Occipital lobe (tissue), 2 donors: Measurements from ENCODE around the gene AQP6. TPM values are rescaled to one million over a fixed set of nuclear protein-coding genes. Genes with fewer than 3 reads are reported as not detected.
"Not testable (repeated sequence)": the region's sequence is repeated elsewhere in the genome, so short reads cannot be mapped to it uniquely, and the experiment has no call there.

ENCODE experiments used
- DNase-seq: peaks from one replicate; lab custom pipeline; 2025; lab: John Stamatoyannopoulos, UW
- total RNA-seq: library from RNA; depleted of rRNA; stranded (reverse); fragments of >200 nt; gene quantifications from one replicate; pipeline ENCODE4 v1.2.3, GENCODE V29; 2014

AQP6 gene
- total RNA-seq, 1 donor from 2014 or later = 0.62 TPM

DNA sequence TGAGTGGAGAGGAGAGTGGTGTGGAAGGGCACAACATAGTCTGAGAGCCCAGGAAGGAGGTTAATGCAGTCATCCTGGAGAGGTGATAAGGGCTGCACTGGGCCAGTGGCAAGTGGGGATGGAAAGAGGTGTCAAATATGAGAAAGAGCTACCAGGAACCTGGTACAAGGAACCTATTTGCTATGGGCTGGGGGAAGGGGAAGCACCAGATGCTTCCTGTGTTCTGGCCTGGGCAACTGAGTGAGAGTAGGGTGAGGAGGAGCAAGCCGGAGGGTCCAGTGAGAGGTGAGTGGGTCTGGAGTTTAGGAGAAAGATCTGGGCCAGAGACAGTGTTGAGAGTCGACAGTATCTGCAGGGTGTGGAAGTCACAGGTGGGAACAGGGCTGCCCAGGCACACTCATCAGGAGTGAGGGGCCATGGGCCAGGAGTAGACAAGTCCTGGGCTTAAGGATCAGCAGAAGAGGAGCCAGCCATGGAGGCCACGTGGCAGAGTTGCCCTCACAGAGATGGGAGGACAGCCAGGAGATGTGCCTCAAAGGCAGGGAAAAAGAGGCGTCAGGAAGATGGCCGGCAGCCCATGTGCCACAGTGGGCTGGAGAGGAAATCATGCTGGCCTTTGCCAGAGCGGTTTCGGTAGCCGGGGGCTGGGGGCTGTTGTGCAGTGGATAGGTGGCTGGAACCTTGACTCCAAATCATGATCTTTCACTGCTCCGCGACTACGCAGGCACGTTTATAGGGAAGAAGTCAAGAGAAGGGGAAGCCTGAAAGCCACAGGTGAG, 2.9 kb upstream of the AQP6 start:
- DNase-seq = no peak

DNA sequence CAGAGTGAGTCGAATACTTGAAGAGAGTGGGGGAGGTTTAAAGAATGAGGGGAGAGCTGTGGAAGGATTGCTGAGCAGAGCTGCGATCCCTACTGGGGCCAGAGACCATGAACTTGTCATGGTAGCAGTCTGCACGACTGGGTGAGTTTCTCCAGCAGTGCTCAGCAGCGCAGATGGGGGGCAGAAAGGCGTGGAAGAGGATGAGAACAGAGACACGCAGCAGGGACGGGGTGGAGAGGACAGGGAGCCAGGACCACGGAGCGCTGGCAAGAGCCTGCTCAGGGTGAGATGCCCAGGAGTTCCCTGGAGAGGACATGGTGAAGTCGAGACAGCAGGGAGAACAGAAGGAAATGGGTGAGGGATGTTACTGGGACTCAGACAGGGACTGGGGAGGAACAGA, 2.1 kb upstream of the AQP6 start:
- DNase-seq = no peak

DNA sequence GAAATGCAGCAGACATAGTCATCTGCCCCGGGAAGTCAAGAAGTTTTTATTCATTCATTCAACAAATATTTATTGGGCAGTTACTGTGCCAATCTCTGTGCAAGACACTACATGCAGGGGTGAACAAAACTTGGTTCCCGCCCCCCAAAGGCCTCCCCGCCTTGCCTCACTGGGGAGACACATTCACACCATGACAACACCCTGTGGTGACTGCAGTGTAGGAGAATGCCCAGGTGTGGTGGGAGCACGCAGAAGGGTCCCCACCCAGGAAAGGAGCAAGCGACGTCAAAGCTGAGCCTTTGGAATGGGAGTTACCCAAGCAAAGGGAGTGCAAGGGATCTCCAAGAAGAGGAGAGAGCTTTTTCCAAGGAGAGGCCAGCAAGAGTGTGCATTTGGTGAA, 1.6 kb upstream of the AQP6 start:
- DNase-seq = no peak

DNA sequence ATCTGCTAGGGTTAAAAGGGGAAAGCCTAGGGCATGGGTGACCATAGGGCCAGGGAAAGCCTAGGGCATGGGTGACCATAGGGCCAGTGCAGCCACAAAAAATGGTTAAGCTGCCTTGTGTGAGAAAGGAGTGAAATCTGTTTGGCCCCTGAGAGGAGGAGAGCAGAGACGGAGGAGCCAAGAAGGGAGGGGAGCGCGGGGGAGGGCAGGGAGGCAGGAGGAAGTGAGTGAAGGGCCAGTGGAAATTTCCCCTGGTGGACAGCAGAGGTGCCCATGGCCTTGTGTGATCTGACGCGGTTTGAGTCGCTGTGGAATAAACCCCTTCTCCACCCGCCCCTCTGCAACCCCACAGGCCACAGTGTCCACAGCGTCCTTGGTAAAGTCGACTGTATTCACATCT, 618 bp upstream of the AQP6 start:
- no peak for DNase-seq

DNA sequence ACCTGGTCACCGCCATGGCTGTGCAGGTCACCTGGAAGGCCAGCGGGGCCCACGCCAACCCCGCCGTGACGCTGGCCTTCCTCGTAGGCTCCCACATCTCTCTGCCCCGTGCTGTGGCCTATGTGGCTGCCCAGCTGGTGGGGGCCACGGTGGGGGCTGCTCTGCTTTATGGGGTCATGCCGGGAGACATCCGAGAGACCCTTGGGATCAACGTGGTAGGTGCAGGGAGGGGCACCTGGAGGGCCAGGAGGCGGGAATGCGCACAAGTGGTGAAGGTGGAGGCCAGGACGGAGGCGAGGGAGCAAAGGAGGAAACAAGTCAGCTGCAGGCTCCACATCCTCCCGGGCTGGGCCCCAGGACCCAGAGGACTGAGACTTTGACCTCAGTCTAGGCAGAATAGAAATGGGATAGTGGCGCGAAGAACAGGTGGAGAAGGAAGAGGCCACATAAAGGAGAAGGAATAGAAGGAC, 649 bp downstream of the AQP6 start:
- no peak for DNase-seq

DNA sequence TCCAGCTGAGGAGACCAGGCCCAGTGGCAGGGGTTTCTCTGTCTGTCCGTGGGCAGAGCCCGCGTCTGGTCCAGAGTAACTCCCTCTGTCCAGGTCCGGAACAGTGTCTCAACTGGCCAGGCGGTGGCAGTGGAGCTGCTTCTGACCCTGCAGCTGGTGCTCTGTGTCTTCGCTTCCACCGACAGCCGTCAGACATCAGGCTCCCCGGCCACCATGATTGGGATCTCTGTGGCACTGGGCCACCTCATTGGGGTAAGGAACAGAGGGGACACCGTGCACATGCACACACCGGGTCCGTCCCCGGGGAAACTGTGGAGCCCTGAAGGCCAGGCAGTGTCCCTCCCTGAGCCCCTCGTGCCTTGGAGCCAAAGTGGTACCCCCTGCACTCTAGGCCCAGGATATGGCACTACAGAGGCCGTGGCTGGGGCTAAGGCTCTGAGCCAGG, 1.5 kb downstream of the AQP6 start:
- peak; percentile 18 for DNase-seq

DNA sequence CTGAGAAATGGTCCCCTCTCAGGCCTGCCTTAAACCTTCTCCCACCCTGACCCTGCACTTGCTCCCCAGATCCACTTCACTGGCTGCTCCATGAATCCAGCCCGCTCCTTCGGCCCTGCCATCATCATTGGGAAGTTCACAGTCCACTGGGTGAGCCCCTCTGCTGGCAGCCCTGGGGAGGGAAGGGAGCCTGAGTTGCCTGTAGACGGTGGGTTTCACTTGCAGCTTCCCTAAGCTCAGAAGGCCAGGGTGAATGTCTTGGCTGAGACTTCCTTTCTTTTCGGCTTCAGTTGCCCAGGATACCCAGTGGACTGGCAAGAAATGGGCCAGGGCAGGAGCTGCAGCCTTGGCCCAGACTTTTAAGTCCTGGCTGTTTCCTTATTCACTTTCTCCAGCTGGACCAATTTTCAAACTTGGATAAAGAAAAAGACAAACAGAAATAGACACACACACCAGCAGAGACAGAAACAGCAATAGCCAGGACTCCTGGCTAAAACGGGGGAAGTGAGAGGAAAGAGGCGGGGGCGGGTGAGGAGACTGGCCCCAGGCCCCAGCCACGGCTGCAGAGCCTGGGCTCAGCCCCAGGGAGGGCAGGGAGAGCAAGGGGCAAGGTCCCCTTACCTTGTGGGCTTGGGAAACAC, 2.0 kb downstream of the AQP6 start:
- DNase-seq = no peak

DNA sequence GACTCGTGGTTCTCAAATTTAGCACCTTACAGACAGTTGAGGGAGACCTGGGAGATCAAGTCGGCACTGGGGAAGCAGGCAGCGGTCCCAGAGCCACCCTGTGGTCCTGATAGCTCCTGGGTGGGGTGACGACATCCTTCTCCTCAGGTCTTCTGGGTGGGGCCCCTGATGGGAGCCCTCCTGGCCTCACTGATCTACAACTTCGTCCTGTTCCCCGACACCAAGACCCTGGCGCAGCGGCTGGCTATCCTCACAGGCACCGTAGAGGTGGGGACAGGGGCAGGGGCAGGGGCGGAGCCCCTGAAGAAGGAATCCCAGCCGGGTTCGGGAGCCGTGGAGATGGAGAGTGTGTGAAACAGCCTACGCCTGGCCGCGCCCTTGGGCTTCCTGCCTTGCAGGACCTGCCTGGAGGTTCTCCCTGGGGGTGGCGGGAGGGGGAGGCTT, 2.6 kb downstream of the AQP6 start:
- no peak for DNase-seq

DNA sequence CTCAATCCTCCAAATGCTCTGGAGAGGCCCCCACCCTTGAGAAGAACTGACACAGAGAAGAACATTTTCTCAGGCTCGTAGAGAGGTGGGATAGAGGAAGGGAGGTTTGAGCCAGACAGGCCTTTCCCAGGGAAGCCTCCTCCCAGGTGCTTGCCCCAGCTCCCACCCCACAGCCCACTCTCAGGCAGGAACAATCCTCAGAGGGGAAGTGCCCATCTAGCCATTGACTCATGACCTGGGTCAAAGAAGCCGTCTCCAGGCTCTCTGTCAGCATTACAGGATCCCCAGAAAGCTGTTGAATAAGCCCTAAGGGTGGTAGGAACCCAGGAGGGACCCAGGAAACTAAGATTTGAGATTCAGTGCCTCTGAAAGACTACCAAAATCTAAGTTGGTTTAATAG, 3.8 kb downstream of the AQP6 start:
- DNase-seq = no peak

DNA sequence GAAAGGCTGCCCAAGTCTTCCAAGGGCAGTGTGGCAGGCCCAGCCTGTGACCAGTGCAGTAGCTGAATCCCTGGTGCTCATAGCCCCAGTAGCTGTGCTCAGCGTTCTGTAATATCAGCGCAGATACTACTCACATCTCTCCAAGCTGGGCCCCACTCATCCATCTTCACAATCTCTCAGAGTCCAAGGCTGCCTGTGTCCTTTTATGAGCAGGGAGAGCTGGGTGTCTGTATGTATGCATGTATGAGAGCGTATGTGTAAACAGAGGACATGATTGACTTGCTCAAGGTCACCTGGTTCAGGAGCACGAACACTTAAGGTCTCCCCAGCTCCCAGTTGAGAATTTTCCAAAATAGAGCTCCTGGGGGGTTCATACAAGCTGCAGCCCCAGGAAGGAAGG, 5.4 kb downstream of the AQP6 start:
- DNase-seq = no peak

DNA sequence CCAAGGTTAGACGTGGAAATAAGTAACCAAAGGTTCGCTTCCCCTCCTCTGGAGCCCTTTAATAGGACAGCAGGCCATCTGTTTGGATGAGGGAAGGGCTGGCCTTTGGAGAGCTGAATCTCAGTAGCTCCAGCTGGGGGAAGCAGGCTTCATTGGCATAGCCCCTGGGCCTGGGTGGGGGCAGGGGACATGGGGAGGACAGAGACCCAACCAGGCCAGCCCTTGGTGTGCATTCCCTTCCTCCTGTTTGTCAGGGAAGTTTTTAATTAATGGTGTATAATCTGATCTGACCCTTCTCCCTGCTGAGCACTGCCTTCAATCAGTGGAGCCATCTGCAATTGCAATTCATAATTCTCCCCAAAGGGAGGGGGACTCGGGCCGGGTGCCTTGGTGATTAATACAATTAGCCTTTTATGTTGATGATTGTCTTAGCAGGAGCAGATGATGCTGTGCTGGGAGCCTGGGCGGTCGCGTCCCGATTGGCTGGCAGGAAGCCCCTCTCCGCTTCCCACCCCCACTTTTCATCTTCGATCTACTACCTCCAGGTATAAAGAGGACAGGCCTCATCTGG, 6.4 kb downstream of the AQP6 start:
- DNase-seq = peak; percentile 54

DNA sequence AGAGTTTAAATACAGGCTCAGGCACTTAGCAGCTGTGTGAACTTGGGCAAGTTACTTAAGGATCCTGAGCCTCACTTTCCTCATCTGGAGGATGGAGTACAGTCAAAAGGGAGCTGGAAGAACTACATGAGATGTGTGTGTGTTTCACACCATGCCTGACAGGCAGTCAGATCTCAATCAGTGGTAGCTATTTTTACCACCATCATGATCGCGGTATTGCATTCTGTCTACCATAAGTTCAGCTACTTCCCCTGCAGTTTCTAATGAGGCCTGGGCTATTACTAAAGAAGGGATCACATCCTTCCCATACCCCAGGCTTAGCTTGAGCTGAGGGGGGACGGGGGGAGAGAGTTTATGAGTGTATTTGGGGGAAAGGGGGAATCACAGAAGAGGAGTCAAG, 7.0 kb downstream of the AQP6 start:
- DNase-seq = no peak

DNA sequence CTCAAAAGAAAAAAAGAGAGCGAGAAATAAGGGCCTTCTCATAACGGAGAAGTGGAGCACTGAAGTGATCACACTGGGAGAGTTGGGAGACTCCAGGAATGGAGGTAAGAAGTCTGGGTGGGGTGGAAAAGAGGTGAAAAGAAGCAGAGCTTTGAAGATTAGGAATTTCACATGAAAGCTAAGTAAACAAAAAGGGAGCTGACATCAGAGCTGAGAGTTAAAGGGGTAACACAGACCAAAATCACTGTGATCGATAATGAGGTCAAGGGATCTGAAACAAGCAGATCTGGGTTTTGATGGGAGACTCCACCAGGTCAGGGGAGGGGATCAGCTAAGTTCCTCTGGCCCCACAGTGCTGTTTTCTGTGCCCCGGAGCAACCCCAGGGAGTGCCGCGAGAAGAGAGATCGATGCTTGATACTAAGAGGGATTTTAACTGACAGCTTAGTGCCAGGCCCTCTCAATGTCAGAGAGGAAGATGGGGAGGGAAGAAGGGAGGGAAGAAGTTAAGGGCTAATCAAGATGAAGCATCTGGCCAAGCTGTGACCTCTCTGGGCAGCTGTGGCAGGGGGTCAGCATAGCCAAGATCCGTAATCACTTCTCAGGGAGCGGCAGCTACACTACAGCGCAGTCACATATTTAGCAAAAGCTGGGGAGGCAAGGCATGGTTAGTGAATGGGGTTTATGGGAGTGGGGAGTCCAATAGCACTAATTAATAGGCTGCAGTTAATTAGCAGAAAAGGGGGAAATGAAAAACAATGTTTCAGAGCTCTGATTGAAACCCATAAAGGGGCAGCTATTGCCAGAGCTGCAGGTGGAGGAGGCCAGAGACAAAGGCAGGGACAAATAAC, 8.0 kb downstream of the AQP6 start:
- no peak for DNase-seq

DNA sequence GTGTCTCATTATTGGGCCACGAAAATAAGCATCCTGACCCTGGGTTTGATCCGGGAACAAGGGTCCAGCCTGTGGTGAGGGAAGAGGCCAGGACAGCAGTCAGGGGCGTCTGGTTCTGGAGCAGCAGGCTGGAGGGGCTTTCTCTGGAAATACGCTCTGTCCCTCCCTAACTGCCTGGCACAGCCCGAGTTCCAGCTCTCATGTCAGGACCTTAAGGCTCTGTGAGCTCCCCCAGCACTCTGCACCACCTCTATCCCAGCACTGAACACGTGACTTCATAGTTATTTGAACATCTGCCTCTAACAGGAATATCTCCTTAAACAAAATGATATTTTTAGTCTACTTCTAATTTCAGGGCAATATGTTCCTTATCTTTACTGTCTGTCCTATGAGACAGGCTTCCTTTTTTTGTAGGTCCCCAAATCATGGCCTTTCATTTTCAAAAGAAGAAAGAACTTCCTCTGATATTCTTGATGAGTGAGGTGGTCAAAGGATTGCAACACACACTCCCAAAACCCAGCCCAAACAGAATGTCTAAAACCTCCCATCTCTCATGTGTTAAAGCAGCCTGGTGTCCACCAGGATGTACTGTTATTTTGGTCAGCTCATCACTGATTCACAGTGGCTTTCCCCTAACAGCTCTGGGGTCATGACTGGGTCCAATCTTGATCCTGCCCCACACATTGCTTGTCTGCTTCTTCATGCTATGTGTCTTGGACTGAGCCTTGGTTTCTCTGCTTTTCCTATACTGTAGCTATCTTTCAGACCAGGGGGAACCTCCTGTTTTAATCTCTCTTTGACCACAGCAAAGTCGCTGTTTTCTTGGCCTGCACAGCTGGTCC, 9.7 kb downstream of the AQP6 start:
- no peak for DNase-seq

DNA sequence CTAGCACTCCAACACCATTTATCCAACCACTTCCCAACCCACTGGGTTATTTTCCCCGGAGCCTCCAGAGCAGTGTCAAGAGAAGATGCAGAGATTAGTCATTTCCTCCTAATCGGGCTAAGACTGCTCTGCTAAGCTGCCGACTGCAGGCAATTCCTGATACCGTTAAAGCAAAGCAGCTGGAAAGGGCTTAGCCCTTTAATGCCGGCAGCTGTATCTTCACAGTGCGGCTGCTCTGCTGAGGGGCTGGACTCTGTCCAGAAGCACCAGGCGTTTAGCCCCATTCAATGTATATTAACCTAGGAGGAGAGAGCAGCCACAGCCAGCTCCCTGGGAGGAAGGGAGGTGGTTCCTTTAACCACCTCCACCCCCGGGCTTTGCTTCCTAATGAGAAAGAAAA, 11.1 kb downstream of the AQP6 start:
- DNase-seq = no peak

DNA sequence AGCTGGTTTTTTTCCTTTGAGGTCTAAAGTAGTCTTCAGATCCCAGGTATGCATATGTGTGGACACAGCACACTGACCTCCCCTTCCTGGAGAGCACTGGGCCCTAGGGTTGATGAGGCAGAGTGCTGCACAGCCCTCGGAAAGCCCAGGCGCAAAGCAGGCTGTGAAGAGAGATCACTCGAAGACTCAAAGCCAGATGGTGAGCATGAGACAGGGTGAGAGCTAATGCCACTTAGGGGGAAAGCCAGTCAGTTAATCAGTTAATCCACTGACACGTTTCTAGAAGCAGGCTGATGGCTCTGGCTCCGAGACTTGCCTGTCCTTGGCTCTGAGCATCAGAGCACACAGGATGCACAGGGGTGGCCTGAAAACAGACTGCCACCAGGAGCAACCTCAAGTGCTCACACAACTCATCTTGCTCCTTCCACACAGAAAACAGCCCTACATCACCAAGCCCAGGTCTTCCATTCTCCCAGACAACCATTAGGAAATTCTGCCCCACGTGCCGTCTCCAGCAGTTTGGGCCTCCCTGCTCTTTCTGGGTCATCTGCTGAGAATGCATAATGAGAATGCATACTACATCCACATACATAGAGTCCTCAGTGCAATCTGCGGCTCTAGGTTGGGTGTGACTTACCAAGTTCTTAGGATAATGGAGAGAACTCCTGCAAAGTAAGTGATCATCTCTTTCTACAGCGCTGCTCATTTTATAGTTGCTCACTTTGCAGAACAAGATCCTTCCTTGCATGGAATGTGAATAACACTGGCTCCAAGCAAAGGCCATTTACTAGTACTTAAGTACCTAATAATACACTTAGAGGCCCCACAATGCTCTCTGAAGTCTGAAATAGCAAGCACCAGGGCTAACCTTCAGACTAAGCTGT, 12.0 kb downstream of the AQP6 start:
- DNase-seq = no peak

DNA sequence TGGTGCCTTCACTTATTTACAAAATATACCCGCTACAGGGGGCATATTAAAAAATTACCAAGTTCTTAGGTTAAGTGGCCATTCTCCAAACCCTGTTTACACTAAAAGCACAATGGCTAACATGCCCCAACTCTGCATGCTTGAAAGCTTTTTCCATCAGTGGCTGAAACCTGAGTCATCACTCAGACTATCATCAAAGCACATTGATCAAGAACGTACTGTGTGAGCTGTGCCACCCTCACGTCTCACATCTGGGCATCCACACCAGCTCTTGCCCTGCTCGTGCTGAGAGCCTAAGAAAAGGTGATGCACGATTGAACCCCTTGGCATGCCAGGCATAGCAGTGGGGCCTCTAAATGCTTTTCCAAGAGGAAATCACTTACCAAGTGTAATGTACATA, 13.2 kb downstream of the AQP6 start:
- no peak for DNase-seq

DNA sequence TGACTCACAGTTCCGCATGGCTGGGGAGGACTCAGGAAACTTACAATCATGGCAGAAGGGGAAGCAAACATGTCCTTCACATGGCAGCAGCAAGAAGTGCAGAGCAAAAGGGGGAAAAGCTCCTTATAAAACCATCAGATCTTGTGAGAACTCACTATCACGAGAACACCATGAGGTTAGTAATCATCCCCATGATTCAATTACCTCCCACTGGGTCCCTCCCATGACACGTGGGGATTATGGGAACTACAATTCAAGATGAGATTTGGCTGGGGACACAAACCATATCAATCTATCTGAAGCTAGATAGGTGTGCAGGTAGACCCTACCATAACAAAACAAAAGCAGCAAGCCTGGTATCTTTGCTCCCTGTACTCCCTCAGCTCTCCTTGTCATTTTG, 13.7 kb downstream of the AQP6 start:
- not testable (repeated sequence) for DNase-seq

DNA sequence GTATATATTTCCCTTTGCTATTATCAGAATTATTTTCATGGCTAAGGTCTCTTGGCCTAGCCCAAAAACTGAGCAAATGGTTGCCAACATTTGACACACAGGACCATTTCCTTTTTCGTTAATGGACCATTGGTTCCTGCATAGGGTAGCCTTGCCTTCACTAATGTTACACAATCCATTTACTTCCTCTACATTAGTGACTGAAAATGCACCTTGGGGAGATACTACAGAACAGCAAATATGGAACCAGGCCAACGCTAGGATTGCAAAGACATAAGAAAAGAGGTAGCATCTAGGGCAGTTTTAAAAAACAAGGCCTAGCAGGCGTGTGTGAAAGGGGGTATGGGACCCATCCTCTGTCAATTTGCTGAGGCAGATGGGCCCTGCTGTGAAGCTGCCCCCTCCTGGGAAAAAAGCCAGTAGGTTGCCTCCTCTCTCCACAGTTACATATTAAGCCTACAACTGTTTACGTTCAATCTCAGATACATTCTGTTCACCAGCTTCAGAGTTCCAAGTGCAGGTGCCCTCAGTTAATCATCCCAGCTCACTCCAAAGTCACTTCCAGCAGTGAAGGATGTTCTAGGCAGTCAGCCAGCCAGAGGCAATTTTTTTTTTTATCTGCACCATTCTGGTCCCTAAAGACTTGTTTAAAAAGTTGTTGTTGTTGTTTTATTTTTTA, 15.0 kb downstream of the AQP6 start:
- DNase-seq = no peak
